ENCODE data around the gene TMEM91. TPM values are rescaled to one million over a fixed set of nuclear protein-coding genes. Genes with fewer than 3 reads are reported as not detected.
"Not testable (repeated sequence)": the region's sequence is repeated elsewhere in the genome, so short reads cannot be mapped to it uniquely, and the experiment has no call there.

Gene TMEM91
- total RNA-seq, 1 experiment from 2014 or later = 8.4 TPM

DNA sequence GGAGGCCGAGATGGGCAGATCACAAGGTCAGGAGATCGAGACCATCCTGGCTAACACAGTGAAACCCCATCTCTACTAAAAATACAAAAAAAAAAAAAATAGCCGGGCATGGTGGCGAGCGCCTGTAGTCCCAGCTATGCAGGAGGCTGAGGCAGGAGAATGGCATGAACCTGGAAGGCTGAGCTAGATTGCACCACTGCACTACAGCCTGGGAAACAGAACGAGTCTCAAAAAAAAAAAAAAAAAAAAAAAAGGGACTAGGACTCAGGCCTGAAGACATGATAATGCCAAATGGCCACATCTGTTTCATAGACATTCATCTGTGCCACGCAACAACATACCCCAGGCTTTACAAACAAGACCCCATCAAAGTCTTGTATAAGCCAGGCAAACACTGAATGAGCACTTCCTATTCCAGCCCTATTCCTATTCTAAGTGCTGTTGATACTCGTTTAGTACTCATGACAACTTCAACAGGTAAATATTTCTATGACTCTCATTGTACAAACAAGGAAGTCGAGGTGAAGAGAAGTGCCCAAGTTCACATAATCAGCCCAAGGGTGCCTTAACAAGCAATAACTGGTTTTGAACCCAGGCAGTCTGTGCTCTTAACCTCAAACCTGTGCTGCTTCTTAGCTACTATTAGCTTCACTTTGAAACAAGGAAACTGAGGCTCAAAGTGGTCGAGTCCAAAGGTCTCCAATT, 14.0 kb upstream of the TMEM91 start:
- Histone ChIP-seq H3K4me3 (ENCODE audit: insufficient read depth, low read depth, low read length) (no peak overlapping the region), H3K27me3 (ENCODE audit: control insufficient read depth, insufficient read depth, low read length) (no peaks in the 10 kb centered on the region), H3K36me3 (replicated peaks; ENCODE audit: control insufficient read depth, insufficient read depth, low read length) (no peaks in the 10 kb centered on the region)
- DNase-seq = peak; percentile 6

GRCh38 chr19:41363371-41363752, 13.0 kb upstream of the TMEM91 start:
- DNase-seq = peak; percentile 22

GRCh38 chr19:41363753-41364523, 12.4 kb upstream of the TMEM91 start, which contains the start of gene B9D2:
Gene B9D2, minus strand, starts transcription at chr19:41364149. Its CDS starts 630 bp downstream, at chr19:41363519.
- H3K4me3 ChIP-seq (ENCODE audit: insufficient read depth, low read depth, low read length) = peak within 1 kb of the TSS; percentile 75
- DNase-seq = peak; percentile 99

More at GRCh38 chr19:41363371-41363752, 13.0 kb upstream of the TMEM91 start:
- Histone ChIP-seq H3K4me3 (ENCODE audit: insufficient read depth, low read depth, low read length) (peak overlapping the region; percentile 75), H3K27me3 (ENCODE audit: control insufficient read depth, insufficient read depth, low read length) (no peaks in the 10 kb centered on the region), H3K36me3 (replicated peaks; ENCODE audit: control insufficient read depth, insufficient read depth, low read length) (no peaks in the 10 kb centered on the region)

GRCh38 chr19:41364524-41365391, 11.6 kb upstream of the TMEM91 start:
- Histone ChIP-seq H3K36me3 (replicated peaks; ENCODE audit: control insufficient read depth, insufficient read depth, low read length) (no peaks in the 10 kb centered on the region), H3K27me3 (ENCODE audit: control insufficient read depth, insufficient read depth, low read length) (no peaks in the 10 kb centered on the region), H3K4me3 (ENCODE audit: insufficient read depth, low read depth, low read length) (peak overlapping the region; percentile 75)
- DNase-seq = no peak

More at GRCh38 chr19:41363753-41364523, 12.4 kb upstream of the TMEM91 start, which contains the start of gene B9D2:
- Histone ChIP-seq H3K36me3 (replicated peaks; ENCODE audit: control insufficient read depth, insufficient read depth, low read length) (no peaks in the 10 kb centered on the region), H3K27me3 (ENCODE audit: control insufficient read depth, insufficient read depth, low read length) (no peaks in the 10 kb centered on the region)

DNA sequence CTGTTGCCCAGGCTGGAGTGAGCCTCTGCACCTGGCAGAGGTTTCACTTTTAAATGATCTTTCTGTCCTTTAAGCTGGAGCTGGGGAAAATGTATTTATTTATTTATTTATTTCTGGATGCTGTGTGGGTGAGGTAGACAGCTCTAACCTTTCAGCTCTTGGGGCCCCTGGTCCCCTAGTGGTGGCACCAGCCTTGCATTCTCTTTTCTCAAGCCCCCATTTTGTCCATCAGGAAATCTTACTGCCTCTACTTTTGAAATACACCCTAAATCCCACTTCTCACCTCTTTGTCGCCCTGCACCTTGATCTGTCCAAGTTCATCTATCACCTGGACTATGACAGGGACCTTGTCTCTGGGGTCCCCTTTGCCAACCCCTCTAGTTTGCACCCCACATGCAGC, 10.2 kb upstream of the TMEM91 start:
- H3K4me3 ChIP-seq (ENCODE audit: insufficient read depth, low read depth, low read length) = no peak overlapping the region
- H3K36me3 ChIP-seq (replicated peaks; ENCODE audit: control insufficient read depth, insufficient read depth, low read length) = no peaks in the 10 kb centered on the region
- no peaks in the 10 kb centered on the region for H3K27me3 ChIP-seq (ENCODE audit: control insufficient read depth, insufficient read depth, low read length)
- peak; percentile 48 for DNase-seq

GRCh38 chr19:41367848-41368301, 8.5 kb upstream of the TMEM91 start:
- Histone ChIP-seq H3K27me3 (ENCODE audit: control insufficient read depth, insufficient read depth, low read length) (no peaks in the 10 kb centered on the region), H3K4me3 (ENCODE audit: insufficient read depth, low read depth, low read length) (no peak overlapping the region), H3K36me3 (replicated peaks; ENCODE audit: control insufficient read depth, insufficient read depth, low read length) (no peaks in the 10 kb centered on the region)
- DNase-seq = no peak

GRCh38 chr19:41369769-41370168, 6.6 kb upstream of the TMEM91 start:
- no peak for DNase-seq
- Histone ChIP-seq H3K4me3 (ENCODE audit: insufficient read depth, low read depth, low read length) (no peak overlapping the region), H3K36me3 (replicated peaks; ENCODE audit: control insufficient read depth, insufficient read depth, low read length) (no peaks in the 10 kb centered on the region), H3K27me3 (ENCODE audit: control insufficient read depth, insufficient read depth, low read length) (no peaks in the 10 kb centered on the region)

DNA sequence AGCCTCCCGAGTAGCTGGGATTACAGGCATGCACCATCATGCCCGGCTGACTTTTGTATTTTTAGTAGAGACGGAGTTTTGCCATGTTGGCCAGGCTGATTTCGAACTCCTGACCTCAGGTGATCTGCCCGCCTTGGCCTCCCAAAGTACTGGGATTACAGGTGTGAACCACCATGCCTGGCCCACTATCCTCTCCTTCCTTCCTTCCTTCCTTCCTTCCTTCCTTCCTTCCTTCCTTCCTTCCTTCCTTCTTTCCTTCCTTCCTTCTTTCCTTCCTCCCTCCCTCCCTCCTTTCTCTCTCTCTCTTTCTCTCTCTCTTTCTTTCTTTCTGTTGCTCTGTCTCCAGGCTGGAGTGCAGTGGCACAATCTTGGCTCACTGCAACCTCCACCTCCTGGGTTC, 5.2 kb upstream of the TMEM91 start:
- not testable (repeated sequence) for DNase-seq; H3K4me3 ChIP-seq (ENCODE audit: insufficient read depth, low read depth, low read length); H3K27me3 ChIP-seq (ENCODE audit: control insufficient read depth, insufficient read depth, low read length); H3K36me3 ChIP-seq (replicated peaks; ENCODE audit: control insufficient read depth, insufficient read depth, low read length)

DNA sequence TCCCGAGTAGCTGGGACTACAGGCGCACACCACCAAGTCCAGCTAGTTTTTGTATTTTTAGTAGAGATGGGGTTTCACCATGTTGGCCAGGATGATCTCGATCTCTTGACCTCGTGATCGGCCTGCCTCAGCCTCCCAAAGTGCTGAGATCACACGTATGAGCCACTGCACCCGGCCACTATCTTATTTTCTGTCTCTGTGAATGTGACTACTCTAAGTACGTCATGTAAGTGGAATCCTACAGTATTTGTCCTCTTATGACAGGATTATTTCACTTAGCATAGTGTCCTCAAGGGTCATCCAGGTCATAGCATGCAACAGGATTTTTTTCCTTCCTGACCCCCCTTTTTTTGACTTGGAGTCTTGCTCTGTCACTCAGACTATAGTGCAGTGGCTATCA, 4.8 kb upstream of the TMEM91 start:
- DNase-seq = no peak
- no peak overlapping the region for H3K4me3 ChIP-seq (ENCODE audit: insufficient read depth, low read depth, low read length)

GRCh38 chr19:41372501-41372900, 3.8 kb upstream of the TMEM91 start:
- no peak overlapping the region for H3K4me3 ChIP-seq (ENCODE audit: insufficient read depth, low read depth, low read length)
- H3K27me3 ChIP-seq (ENCODE audit: control insufficient read depth, insufficient read depth, low read length) = no peaks in the 10 kb centered on the region
- DNase-seq = no peak
- H3K36me3 ChIP-seq (replicated peaks; ENCODE audit: control insufficient read depth, insufficient read depth, low read length) = no peaks in the 10 kb centered on the region

More for the DNA sequence above, 4.8 kb upstream of the TMEM91 start:
- no peaks in the 10 kb centered on the region for H3K36me3 ChIP-seq (replicated peaks; ENCODE audit: control insufficient read depth, insufficient read depth, low read length)
- no peaks in the 10 kb centered on the region for H3K27me3 ChIP-seq (ENCODE audit: control insufficient read depth, insufficient read depth, low read length)

GRCh38 chr19:41373993-41374392, 2.3 kb upstream of the TMEM91 start:
- no peak for DNase-seq
- Histone ChIP-seq H3K4me3 (ENCODE audit: insufficient read depth, low read depth, low read length) (no peak overlapping the region), H3K27me3 (ENCODE audit: control insufficient read depth, insufficient read depth, low read length) (no peaks in the 10 kb centered on the region), H3K36me3 (replicated peaks; ENCODE audit: control insufficient read depth, insufficient read depth, low read length) (no peaks in the 10 kb centered on the region; the same call in 1 of the 2 replicates)

- Histone ChIP-seq H3K27me3 (ENCODE audit: control insufficient read depth, insufficient read depth, low read length) (no peaks in the 10 kb centered on the region), H3K36me3 (replicated peaks; ENCODE audit: control insufficient read depth, insufficient read depth, low read length) (no peaks in the 10 kb centered on the region; the same call in 1 of the 2 replicates), H3K4me3 (ENCODE audit: insufficient read depth, low read depth, low read length) (peak overlapping the region; percentile 72)
- DNase-seq = no peak
Measured at GRCh38 chr19:41376998-41377365, 649 bp downstream of the TMEM91 start.

DNA sequence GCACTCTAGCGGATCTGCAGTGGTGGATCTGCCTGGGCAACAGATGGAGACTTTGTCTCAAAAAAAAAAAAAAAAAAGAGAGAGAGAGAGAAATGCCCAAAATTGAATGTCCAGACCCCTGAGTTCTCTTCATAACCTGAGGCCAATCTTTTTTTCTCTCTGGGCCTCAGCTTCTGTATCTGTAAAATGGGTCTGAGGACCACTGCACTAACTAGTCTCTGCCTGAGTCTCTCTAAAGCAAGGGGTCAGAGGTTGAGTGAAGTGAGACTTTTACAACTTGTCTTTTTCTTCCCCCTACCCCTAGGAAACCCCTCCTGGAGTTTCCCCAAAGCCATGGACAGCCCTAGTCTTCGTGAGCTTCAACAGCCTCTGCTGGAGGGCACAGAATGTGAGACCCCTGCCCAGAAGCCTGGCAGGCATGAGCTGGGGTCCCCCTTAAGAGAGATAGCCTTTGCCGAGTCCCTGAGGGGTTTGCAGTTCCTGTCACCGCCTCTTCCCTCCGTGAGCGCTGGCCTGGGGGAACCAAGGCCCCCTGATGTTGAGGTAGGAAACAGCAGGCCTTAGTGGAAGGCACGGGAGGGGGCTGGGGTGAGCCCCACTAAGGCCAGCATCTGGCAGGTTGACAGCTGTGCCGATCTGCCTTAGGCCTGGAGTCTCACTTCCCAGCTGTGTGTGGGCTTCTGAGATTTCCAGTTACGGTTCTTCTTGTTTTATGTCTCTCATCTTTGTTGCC, 1.8 kb downstream of the TMEM91 start:
- no peaks in the 10 kb centered on the region; the same call in 1 of the 2 replicates for H3K36me3 ChIP-seq (replicated peaks; ENCODE audit: control insufficient read depth, insufficient read depth, low read length)
- no peak overlapping the region for H3K4me3 ChIP-seq (ENCODE audit: insufficient read depth, low read depth, low read length)
- peak; percentile 82 for DNase-seq
- no peaks in the 10 kb centered on the region for H3K27me3 ChIP-seq (ENCODE audit: control insufficient read depth, insufficient read depth, low read length)

- H3K27me3 ChIP-seq (ENCODE audit: control insufficient read depth, insufficient read depth, low read length); DNase-seq; H3K4me3 ChIP-seq (ENCODE audit: insufficient read depth, low read depth, low read length); H3K36me3 ChIP-seq (replicated peaks; ENCODE audit: control insufficient read depth, insufficient read depth, low read length): not testable (repeated sequence)
Measured at GRCh38 chr19:41381536-41381935, 5.2 kb downstream of the TMEM91 start.

Measured in H7 (cell line).